HEK293T (cell line): ENCODE measurements around the gene ZNF724.

Experiments
- ARNT ChIP-seq: fragments of 450-650 bp; IDR thresholded peaks from 2 replicates; pipeline ENCODE4 v1.6.1; 2017; ENCODE audit warnings: mild to moderate bottlenecking
- BHLHE40 ChIP-seq: fragments of 450-650 bp; IDR thresholded peaks from 2 replicates; pipeline ENCODE4 v1.6.1; 2016; ENCODE audit warnings: mild to moderate bottlenecking, moderate library complexity, borderline replicate concordance
- CTBP1 ChIP-seq: fragments of 450-650 bp; IDR thresholded peaks from 2 replicates; pipeline ENCODE4 v1.6.1; 2016; ENCODE audit warnings: borderline replicate concordance
- FOXA1 ChIP-seq: fragments of 450-650 bp; IDR thresholded peaks from 2 replicates; pipeline ENCODE4 v1.6.1; 2016; ENCODE audit warnings: mild to moderate bottlenecking
- FOXK2 ChIP-seq: fragments of 450-650 bp; IDR thresholded peaks from 2 replicates; pipeline ENCODE4 v1.6.1; 2016; ENCODE audit warnings: mild to moderate bottlenecking
- FOXM1 ChIP-seq: fragments of 450-650 bp; IDR thresholded peaks from 2 replicates; pipeline ENCODE4 v1.6.1; 2017; ENCODE audit warnings: mild to moderate bottlenecking, borderline replicate concordance
- HDGF ChIP-seq: fragments of 450-650 bp; IDR thresholded peaks from 2 replicates; pipeline ENCODE4 v1.6.1; 2017; ENCODE audit warnings: antibody characterized with exemption, borderline replicate concordance
- LEF1 ChIP-seq: fragments of 450-650 bp; IDR thresholded peaks from 2 replicates; pipeline ENCODE4 v1.6.1; 2017; ENCODE audit warnings: mild to moderate bottlenecking, borderline replicate concordance
- NFRKB ChIP-seq: fragments of 450-650 bp; IDR thresholded peaks from 2 replicates; pipeline ENCODE4 v1.6.1; 2016; ENCODE audit warnings: mild to moderate bottlenecking, moderate library complexity
- SP1 ChIP-seq: fragments of 450-650 bp; IDR thresholded peaks from 2 replicates; pipeline ENCODE4 v1.6.1; 2017
- SUZ12 ChIP-seq: fragments of 450-650 bp; IDR thresholded peaks from 2 replicates; pipeline ENCODE4 v1.6.1; 2016; ENCODE audit warnings: mild to moderate bottlenecking
- TARDBP ChIP-seq: fragments of 450-650 bp; IDR thresholded peaks from 2 replicates; pipeline ENCODE4 v1.6.1; 2016
- TF ChIP-seq, protein P1 (sequence below): fragments of 450-650 bp; IDR thresholded peaks from 2 replicates; pipeline ENCODE4 v1.6.1; 2016

DNA sequence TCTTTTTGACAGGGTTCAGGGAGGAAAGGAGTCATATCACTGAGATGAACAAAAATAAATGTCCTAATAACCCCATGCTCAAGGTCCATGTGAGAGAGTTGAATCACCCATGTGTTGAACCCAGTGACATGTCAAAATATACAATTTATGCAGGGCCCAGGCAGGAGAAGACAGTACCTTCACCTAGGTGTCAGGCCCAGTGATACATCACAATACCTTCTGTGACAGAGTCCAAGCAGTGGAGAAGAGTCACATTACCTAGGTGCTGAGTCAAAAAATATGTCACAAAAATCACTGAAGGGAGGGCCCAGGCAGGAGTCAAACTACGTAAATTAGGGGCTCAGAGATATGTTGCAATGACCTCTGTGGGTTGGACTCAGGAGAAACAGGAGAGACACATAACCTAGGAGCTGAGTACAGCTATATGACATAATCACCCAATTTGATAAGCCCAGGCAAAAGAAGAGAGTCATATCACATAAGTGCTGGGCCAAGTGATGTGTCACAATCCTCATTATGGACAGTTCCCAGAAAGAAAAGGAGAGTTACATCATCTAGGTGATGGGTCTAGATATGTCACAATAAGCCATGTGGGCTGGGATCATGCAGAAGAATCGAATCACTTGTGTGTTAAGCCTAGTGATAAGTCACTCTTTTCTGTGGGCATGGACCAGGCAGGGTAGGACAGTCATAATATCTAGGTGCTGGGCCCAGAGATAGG lies 13.8 kb upstream of the ZNF724 start:
- TF ChIP-seq FOXK2: no peak
- no peak for TF ChIP-seq SUZ12
- TF ChIP-seq SP1: no peak
- TF ChIP-seq TARDBP: no peak
- TF ChIP-seq ARNT: no peak
- TF ChIP-seq, protein P1, sequence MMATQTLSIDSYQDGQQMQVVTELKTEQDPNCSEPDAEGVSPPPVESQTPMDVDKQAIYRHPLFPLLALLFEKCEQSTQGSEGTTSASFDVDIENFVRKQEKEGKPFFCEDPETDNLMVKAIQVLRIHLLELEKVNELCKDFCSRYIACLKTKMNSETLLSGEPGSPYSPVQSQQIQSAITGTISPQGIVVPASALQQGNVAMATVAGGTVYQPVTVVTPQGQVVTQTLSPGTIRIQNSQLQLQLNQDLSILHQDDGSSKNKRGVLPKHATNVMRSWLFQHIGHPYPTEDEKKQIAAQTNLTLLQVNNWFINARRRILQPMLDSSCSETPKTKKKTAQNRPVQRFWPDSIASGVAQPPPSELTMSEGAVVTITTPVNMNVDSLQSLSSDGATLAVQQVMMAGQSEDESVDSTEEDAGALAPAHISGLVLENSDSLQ: no peak
- no peak for TF ChIP-seq FOXA1
- no peak for TF ChIP-seq NFRKB
- TF ChIP-seq BHLHE40: no peak
- no peak for TF ChIP-seq LEF1
- no peak for TF ChIP-seq FOXM1
- no peak for TF ChIP-seq CTBP1
- TF ChIP-seq HDGF: no peak
